IgD-negative memory B cell (primary cell): ENCODE results near the gene SLIT1. TPM values are rescaled to one million over a fixed set of nuclear protein-coding genes. Genes with fewer than 3 reads are reported as not detected.
"Not testable (repeated sequence)": the region's sequence is repeated elsewhere in the genome, so short reads cannot be mapped to it uniquely, and the experiment has no call there.

Experiments used
- H3K27ac Mint-ChIP-seq, 3 donors: one replicate each; pipeline ENCODE4 v1.8.0; 2020 to 2022; ENCODE audit warnings: mild to moderate bottlenecking in 3 of 3, mixed read lengths in 3 of 3, moderate library complexity in 1 of 3
- H3K27me3 Mint-ChIP-seq: one replicate; pipeline ENCODE4 v1.8.0; 2021; ENCODE audit warnings: mixed read lengths
- H3K36me3 Mint-ChIP-seq: one replicate; pipeline ENCODE4 v1.8.0; 2020; ENCODE audit warnings: mild to moderate bottlenecking, mixed read lengths
- H3K4me1 Mint-ChIP-seq, 3 donors: one replicate each; pipeline ENCODE4 v1.8.0; 2020 to 2022; ENCODE audit warnings: mixed read lengths in 3 of 3, mild to moderate bottlenecking in 1 of 3
- H3K4me3 Mint-ChIP-seq, 4 donors: one replicate each; pipeline ENCODE4 v1.8.0; 2020 to 2022; ENCODE audit warnings: mild to moderate bottlenecking in 4 of 4, mixed read lengths in 4 of 4, moderate library complexity in 3 of 4
- H3K9me3 Mint-ChIP-seq, 3 donors: one replicate each; pipeline ENCODE4 v1.8.0; 2020 to 2021; ENCODE audit warnings: mixed read lengths in 3 of 3, mild to moderate bottlenecking in 1 of 3
- polyA plus RNA-seq: library from polyadenylated mRNA; unstranded; fragments of 300-500 nt; fragmentation: Illumina TruSeq; gene quantifications from one replicate; pipeline ENCODE4 v1.2.3, GENCODE V29; 2021

The SLIT1 gene
- polyA plus RNA-seq, 1 donor from 2014 or later = not detected

DNA sequence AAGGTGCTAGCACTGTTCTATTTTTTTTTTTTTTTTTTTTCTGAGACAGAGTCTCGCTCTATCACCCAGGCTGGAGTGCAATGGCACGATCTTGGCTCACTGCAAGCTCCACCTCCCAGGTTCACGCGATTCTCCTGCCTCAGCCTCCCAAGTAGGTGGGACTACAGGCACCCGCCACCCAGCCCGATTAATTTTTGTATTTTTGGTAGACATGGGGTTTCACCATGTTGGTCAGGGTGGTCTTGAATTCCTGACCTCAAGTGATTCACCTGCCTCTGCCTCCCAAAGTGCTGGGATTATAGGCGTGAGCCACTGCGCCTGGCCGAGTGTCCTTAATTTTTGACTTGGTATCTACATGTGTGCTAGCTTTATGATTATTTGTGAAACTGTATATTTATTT lies 151.9 kb downstream of the SLIT1 start:
- not testable (repeated sequence) for H3K4me3 Mint-ChIP-seq, H3K27ac Mint-ChIP-seq, H3K9me3 Mint-ChIP-seq, H3K36me3 Mint-ChIP-seq
- Mint-ChIP-seq H3K27me3 (peaks cover 20% of the 10 kb centered on the region), H3K4me1 (peaks cover 0 to 11% (median 8%) of the 10 kb centered on the region in 3 donors)

DNA sequence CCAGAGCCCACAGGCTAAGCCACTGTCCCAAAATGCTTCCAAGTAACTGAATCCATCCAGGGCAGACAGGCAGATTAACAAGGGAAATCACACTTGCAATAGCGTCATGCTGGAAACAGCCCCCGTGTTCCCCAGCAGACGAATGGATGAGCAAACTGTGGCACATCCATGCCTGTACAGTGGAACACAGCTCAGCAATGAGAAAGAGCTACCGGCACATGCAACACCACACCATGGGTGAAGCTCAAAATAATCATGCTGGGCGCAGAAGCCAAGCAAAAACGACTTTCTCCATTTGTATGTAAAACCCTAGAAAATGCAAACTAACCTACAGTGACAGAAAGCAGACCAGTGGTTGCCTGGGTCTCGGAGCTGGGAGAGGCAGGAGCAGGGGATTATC lies 153.1 kb downstream of the SLIT1 start:
- H3K36me3 Mint-ChIP-seq = no peaks in the 10 kb centered on the region
- H3K4me3 Mint-ChIP-seq = no peak overlapping the region
- peaks cover 26% of the 10 kb centered on the region for H3K27me3 Mint-ChIP-seq
- H3K27ac Mint-ChIP-seq = no peak overlapping the region
- peaks cover 0 to 6% (median 4%) of the 10 kb centered on the region in 3 donors for H3K4me1 Mint-ChIP-seq
- H3K9me3 Mint-ChIP-seq = no peaks in the 10 kb centered on the region

DNA sequence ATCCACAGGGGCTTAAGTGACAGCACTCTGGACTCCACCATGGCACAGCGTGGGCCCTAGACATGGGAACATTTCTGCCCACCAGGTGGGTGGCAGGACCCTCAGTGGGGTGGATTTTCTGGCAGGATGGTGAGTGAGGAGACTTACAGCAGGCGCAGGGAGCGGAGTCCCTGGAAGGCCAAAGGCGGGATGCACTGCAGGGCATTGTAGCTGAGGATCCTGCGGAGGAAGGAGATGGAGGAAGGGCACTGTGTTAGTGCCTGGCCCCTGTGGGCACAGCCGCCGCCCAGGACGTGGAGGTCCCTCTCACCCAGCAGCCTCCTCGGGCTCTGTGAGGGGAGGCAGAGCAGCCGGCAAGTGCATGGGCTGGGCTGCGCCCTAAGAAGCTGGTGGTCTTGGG lies 154.3 kb downstream of the SLIT1 start:
- H3K9me3 Mint-ChIP-seq = no peaks in the 10 kb centered on the region
- H3K27me3 Mint-ChIP-seq = peaks cover 26% of the 10 kb centered on the region
- no peak overlapping the region for H3K4me3 Mint-ChIP-seq
- no peaks in the 10 kb centered on the region for H3K36me3 Mint-ChIP-seq
- H3K4me1 Mint-ChIP-seq = peaks cover 0 to 2% (median 0%) of the 10 kb centered on the region in 3 donors
- no peak overlapping the region for H3K27ac Mint-ChIP-seq

DNA sequence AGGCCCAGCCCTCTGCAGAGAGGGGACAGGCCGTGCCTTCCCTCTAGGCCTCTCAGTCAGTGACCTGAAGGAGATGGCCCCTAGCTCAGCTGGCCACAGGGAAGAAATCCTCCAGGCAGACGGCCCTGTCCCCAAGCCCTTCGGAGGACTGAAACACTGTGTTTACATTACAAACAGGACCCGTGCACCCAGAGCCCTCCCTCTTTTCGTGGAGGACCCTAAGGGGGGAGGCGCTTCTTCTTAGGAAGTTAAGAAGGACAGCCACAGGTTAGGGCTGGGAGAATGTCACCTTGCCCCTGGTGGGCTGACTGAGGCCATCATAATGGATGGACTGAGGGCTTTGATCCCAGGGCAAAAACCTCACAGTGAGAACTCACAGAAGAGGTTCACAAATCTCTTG lies 154.9 kb downstream of the SLIT1 start:
- Mint-ChIP-seq H3K4me1 (peaks cover 0 to 2% (median 0%) of the 10 kb centered on the region in 3 donors), H3K4me3 (peak overlapping the region in 1 of 4 donors; percentile 27), H3K27me3 (peaks cover 22% of the 10 kb centered on the region), H3K36me3 (no peaks in the 10 kb centered on the region), H3K9me3 (no peaks in the 10 kb centered on the region), H3K27ac (no peak overlapping the region)

DNA sequence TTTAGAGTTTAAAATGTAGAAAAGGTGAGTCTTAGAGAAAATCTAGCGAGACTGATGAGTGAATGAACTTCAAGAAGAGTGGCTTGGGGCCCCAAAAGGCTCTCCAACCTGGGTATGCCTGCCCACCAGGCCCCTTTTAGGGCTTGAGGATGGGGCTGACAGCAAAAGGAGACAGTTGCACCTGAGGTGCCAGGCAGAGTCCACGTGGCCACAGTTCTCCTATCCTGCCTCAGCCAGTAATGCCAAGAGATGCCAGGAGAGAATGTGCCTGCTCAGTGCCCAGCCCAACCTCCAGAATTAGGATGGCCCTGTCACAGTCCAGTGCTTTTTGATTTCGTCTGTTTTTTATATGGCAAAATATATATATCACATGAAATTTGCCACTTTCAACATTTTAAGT lies 156.5 kb downstream of the SLIT1 start:
- H3K9me3 Mint-ChIP-seq = no peaks in the 10 kb centered on the region
- H3K4me3 Mint-ChIP-seq = no peak overlapping the region
- H3K27ac Mint-ChIP-seq = no peak overlapping the region
- H3K4me1 Mint-ChIP-seq = peaks cover 1 to 2% (median 1%) of the 10 kb centered on the region in 3 donors
- H3K27me3 Mint-ChIP-seq = peaks cover 16% of the 10 kb centered on the region
- H3K36me3 Mint-ChIP-seq = no peaks in the 10 kb centered on the region

DNA sequence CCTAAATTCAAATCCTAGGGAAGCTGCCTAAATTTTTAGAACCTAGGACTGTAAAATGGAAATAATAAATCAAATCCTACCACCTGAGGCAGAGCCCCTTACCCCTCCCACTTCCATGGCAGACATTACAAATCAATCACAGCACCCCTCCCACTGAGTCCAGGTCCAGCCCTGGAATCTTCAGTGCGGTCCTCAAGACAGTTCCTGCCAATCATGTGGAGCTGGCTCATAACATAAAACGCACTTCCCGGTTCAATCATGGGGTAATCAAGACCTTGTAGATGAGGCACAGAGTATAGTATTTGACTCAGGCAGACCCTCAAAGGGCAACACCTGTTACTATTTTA lies 157.0 kb downstream of the SLIT1 start:
- Mint-ChIP-seq H3K4me3 (no peak overlapping the region), H3K9me3 (no peaks in the 10 kb centered on the region), H3K27me3 (peaks cover 16% of the 10 kb centered on the region), H3K4me1 (peaks cover 2 to 5% (median 5%) of the 10 kb centered on the region in 3 donors), H3K27ac (no peak overlapping the region), H3K36me3 (no peaks in the 10 kb centered on the region)

DNA sequence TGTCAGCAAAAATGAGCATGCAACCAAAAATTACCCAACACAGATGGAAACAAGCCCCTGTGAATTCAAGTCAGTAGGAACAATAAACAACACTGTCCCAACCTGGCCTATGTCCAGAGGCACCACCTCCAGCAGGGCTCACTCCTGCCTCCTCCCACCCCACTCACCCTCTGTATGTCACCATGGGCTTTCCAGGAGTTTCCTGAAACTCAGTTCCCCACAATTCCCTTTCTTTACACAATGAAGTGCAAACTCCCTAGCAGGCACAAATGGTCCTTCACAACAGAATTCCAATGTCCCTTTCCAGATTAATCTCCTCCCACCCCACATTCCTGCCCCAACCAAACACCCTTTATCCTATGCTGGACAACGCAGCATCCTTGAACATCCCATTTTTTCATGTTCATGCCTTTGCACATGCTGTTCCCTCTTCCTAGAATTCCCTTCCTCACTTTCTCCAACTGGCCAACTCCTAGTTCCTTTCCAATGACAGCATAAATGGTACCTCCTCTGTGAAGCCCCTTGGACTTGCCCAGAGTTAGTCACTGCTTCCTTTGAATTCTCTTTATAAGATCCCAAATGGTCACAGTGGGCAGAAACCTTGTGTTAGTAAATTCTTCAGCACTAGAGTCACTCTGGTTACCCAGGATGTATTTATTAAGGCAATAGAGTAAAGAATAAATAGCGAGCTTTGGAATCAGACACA lies 157.5 kb downstream of the SLIT1 start:
- H3K4me1 Mint-ChIP-seq = peaks cover 2 to 5% (median 5%) of the 10 kb centered on the region in 3 donors
- no peaks in the 10 kb centered on the region for H3K9me3 Mint-ChIP-seq
- no peak overlapping the region for H3K27ac Mint-ChIP-seq
- H3K4me3 Mint-ChIP-seq = no peak overlapping the region
- H3K27me3 Mint-ChIP-seq = peaks cover 16% of the 10 kb centered on the region
- H3K36me3 Mint-ChIP-seq = no peaks in the 10 kb centered on the region

DNA sequence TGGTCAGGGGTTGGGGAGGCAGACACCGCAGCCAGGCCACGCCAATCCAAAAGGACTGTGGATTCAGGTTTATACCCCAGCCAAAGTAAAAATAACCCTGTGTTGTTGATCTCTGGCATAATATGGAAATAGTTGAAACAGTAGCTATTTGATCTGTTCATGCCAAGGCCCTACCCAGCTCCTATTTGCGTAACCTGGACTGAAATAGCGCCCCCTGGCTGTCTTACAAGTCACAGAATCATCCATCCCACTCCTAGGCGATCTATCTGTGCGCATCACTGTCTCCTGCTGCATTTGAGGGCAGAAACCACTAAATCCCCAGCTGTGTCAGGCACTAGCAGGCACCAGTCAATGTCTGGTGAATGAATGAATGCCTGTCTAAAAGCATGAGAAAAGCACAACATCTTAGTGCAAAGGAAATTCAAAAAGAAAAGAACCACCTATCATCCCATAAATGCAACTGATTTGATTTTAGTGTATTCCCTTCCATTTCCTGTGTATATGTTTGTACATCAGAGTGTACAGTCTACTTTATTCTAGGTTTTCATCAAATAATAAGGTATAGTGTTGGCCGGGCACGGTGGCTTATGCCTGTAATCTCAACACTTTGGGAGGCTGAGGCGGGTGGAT lies 160.0 kb downstream of the SLIT1 start:
- no peak overlapping the region for H3K4me3 Mint-ChIP-seq
- no peak overlapping the region for H3K27ac Mint-ChIP-seq

DNA sequence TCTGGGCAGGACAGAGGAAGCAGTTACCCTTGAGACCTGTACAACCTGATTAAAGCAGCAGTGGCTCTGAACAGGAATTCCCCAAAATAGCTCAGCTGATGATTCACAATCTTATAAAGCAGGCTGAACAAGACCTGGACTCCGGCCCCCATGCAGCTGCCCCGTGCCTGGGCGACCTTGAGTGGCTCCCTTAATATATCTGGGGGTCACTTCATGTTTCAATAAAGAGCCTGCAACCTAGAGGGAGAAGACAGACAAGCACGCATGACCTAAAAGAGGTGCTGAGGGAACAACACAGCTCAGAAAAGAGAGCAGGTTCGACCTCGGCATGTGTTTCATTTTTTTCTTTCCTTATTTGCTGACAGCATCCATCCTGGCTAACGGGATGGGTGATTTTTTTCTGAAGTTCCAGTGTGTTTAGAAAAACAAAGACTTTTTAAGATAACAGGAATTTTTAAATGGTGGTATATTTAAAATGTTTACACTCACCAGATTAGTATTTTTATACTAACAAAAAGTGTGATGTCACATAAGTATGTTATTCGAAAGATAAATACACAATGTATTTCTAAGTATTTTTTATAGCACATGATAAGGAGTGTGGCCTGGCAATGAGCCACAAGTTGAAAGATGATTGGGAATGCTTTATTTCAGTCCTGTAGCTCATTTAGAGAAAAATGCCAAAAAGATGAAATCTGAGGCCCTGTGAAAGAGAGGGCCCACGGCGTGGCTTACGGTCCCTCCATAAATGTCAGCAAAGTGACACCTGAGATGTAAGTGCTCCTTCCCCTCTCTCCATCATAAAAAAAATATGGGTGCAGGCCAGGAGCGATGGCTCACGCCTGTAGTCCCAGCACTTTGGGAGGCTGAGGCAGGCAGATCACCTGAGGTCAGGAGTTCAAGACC lies 161.3 kb downstream of the SLIT1 start:
- Mint-ChIP-seq H3K9me3 (no peaks in the 10 kb centered on the region), H3K36me3 (no peaks in the 10 kb centered on the region), H3K4me1 (peaks cover 4 to 13% (median 9%) of the 10 kb centered on the region in 3 donors), H3K27me3 (peaks cover 8% of the 10 kb centered on the region), H3K4me3 (no peak overlapping the region), H3K27ac (peak overlapping the region in 1 of 3 donors; percentile 10)

More for the DNA sequence above, 160.0 kb downstream of the SLIT1 start:
- peaks cover 15% of the 10 kb centered on the region for H3K27me3 Mint-ChIP-seq
- H3K9me3 Mint-ChIP-seq = no peaks in the 10 kb centered on the region
- H3K36me3 Mint-ChIP-seq = no peaks in the 10 kb centered on the region
- H3K4me1 Mint-ChIP-seq = peaks cover 4 to 13% (median 9%) of the 10 kb centered on the region in 3 donors

DNA sequence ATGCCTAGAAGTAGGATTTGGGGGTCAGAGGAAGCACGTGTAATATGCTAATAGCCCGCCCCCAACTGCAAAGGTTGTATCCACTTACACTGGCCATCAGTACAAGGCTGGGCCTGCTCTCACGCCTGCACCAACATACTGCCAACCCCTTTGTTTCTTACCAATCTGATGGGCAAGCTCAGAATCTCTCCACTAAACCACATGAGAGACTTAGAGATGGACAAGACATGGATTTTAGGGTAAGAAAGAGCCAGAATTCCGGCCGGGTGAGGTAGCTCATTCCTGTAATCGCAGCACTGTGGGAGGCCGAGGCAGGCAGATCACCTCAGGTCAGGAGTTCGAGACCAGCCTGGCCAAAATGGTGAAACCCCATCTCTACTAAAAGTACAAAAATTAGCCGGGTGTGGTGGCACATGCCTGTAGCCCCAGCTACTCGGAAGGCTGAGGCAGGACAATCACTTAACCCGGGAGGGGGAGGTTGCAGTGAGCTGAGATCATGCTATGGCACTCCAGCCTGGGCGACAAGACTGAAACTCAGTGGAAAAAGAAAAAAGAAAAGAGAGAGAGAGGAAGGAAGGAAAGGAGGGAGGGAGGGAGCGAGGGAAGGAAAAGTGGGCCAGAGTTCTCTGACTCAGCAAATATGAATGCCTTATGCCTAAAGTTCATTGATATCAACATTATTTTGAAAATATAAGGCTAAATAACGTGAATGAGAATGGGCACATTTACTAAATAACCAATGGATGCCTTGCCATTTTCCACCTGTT lies 162.2 kb downstream of the SLIT1 start:
- Mint-ChIP-seq H3K9me3 (no peaks in the 10 kb centered on the region), H3K4me1 (peaks cover 4 to 13% (median 9%) of the 10 kb centered on the region in 3 donors), H3K27ac (peak overlapping the region in 1 of 3 donors; percentile 10), H3K4me3 (peak overlapping the region in 1 of 4 donors; percentile 37), H3K27me3 (peaks cover 3% of the 10 kb centered on the region), H3K36me3 (no peaks in the 10 kb centered on the region)

DNA sequence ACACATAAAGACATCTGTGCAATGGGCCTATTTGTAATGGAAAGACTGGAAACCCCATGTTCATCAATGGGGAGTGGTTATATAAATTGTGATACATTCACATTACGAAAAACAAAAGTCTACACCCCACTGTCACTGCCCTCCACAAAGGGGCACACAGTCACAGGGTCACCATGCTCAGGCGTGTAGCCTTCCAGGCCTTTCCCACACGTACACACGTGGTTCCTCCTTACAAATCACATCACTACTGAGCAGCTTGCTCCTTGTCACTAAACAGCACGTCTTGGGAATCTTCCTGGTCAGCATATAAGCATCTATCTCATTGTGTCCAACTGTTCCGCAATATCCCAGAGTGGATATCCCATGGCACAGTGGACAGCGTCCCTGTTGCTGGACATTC lies 163.1 kb downstream of the SLIT1 start:
- Mint-ChIP-seq H3K36me3 (no peaks in the 10 kb centered on the region), H3K27me3 (no peaks in the 10 kb centered on the region), H3K4me3 (no peak overlapping the region), H3K27ac (no peak overlapping the region), H3K4me1 (peaks cover 4 to 13% (median 9%) of the 10 kb centered on the region in 3 donors), H3K9me3 (no peaks in the 10 kb centered on the region)

DNA sequence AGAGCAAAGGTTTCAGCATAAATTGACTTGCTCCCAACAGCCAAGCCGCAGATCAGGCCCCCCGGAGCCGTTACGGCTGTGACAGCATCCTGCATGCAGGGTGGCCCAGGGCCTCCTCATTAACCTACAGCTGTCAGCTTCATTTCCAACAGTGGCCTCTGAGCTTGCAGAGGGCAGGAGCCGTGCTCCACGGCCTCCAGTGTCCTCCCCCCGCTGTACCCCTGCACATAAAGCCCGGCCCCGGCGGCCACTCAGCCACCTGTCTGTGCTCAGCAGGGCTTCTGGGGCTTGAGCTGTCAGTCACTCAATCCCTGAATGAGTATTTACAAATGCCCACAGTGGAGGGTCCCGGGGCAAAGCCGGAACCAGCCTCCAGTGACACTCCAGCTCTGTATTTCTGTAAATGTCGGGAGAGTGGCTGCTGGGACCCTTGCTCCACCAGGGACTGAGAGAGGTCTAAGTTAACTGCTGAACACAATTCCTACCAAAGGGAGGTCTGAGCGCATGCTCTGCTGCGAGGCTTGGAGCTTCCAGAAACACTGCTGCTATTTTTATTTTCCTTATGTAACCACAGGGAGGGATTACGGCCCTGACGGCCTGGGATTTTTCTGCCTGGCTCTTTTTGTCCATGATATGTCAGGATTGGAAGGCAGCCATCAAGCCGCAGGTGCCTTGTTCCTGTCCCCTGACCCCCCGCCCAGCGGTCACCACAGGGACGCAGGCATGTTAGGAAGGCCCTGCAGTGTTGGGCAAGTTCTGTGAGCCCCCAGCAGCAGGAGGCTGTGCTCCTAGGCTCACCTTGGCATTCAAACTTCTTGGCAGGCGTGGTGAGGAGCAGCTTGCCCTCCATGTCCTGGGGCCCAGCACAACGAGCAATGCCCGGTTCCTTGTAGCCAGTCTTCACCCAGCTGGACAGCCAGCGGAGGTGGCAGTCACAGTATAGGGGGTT lies 165.0 kb downstream of the SLIT1 start:
- no peaks in the 10 kb centered on the region for H3K9me3 Mint-ChIP-seq
- H3K4me3 Mint-ChIP-seq = no peak overlapping the region
- no peaks in the 10 kb centered on the region for H3K27me3 Mint-ChIP-seq
- H3K36me3 Mint-ChIP-seq = no peaks in the 10 kb centered on the region
- peaks cover 7 to 21% (median 19%) of the 10 kb centered on the region in 3 donors for H3K4me1 Mint-ChIP-seq
- no peak overlapping the region for H3K27ac Mint-ChIP-seq

DNA sequence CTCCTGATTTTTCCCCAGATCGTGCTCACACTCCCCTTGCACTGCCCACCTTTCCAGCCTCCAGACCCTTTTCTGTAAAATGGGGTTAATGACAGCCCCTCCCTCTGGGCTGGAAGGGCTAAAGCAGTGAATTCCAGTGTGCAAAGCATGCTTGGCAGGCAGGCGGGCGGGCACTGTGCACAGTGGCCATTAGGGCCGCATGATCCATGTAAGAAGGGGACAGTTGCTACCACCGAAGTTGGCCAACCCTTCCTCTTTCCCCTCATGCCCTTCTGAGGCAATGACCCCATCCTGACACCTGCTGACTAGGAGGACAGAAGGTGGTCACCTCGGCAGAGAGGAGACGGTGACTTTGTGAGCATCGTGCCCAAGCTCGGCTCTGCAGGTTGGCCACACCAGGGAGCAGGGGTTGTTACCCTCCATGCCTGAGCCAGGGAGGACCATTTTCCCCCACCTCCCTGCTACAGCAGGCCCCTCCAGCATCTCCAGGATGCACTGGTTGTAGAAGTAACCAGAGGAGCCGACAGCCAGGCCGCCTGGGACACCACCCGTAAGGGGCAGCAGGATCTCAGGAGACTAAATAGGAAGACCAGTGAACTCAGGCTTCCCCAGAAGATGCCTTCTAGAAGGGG lies 166.4 kb downstream of the SLIT1 start:
- H3K4me1 Mint-ChIP-seq = peaks cover 7 to 27% (median 19%) of the 10 kb centered on the region in 3 donors

More for the DNA sequence above, 166.4 kb downstream of the SLIT1 start:
- H3K36me3 Mint-ChIP-seq = no peaks in the 10 kb centered on the region
- no peak overlapping the region for H3K4me3 Mint-ChIP-seq
- H3K27me3 Mint-ChIP-seq = peaks cover 4% of the 10 kb centered on the region
- no peak overlapping the region for H3K27ac Mint-ChIP-seq
- H3K9me3 Mint-ChIP-seq = no peaks in the 10 kb centered on the region
